GM12864 (cell line): ENCODE measurements around the gene GSTM2.

Experiments used
- DNase-seq: peaks from one replicate; pipeline ENCODE4 v3.0.0-alpha.2; 2011; ENCODE audit warnings: low read depth
- H3K4me3 ChIP-seq: 2 replicates; pipeline ENCODE4 v1.5.1; 2011; ENCODE audit warnings: mild to moderate bottlenecking, low read depth, low read length, control low read depth
- TF ChIP-seq, protein P1 (sequence below): IDR thresholded peaks from 2 replicates; pipeline ENCODE4 v1.5.1; 2011; ENCODE audit warnings: low read depth, mild to moderate bottlenecking, moderate library complexity, low read length, control low read depth, inconsistent platforms; ENCODE audit errors: missing control alignments

GSTM2 gene

DNA sequence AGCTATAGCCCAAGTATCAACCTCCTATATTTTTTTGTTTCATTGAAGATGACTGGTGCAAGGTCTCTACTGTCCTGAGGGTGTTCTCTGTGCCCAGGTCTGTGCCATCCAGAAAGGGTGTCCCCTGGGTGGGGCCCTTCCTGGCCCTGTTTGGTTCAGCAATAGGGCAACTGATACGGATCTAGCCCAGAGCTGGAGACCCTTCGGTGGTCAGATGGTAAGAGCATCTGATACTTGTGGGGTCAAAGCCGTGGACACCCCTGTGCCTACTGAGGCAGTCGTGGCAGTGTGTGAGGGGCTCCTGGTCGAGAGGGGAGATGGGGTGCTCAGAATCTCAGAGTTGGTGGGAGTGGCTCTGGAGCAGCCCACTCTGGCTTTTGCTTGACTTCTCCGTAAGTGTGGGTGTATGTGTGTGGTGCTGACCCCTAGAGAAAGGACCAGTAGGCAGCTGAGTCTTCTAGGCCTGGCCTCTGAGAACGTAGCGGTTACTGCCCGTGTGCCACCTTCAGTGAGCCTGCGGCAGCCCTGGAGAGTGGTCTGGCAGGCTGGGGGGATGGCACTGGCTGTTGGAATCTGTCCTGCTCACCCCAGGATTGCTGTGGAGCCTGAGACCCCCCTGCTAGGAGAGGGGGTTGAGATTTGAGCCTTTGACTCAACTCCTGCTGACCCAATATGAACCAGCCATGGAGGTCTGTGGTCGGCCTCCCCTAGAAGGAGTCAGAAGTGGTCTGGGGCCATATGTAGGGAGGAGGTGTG is 45.5 kb upstream of the GSTM2 start:
- TF ChIP-seq, protein P1, sequence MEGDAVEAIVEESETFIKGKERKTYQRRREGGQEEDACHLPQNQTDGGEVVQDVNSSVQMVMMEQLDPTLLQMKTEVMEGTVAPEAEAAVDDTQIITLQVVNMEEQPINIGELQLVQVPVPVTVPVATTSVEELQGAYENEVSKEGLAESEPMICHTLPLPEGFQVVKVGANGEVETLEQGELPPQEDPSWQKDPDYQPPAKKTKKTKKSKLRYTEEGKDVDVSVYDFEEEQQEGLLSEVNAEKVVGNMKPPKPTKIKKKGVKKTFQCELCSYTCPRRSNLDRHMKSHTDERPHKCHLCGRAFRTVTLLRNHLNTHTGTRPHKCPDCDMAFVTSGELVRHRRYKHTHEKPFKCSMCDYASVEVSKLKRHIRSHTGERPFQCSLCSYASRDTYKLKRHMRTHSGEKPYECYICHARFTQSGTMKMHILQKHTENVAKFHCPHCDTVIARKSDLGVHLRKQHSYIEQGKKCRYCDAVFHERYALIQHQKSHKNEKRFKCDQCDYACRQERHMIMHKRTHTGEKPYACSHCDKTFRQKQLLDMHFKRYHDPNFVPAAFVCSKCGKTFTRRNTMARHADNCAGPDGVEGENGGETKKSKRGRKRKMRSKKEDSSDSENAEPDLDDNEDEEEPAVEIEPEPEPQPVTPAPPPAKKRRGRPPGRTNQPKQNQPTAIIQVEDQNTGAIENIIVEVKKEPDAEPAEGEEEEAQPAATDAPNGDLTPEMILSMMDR, result no peak
- no peak for DNase-seq
- peak overlapping the region; percentile 90; the same call in 1 of the 2 replicates for H3K4me3 ChIP-seq

DNA sequence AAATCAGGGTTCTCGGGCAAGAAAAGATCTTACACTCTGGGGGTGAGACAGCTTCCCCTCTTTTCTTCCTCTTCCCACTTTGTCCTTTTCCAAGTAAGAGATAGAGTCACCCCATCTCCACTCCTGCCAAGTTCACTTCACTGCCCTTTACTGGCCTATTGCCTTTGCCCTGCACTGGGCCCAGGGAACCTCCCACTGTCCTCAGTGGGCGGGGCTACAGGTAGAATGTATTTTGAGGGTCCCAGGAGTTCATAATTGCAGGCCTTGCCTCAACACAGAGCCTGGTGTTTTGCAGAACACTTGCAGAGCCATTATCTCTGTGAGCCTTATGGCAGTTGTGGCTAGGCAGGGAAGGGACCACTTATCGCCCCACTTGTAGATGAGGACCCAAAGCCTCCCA is 45.0 kb upstream of the GSTM2 start:
- TF ChIP-seq, protein P1, result no peak
- DNase-seq, result no peak
- H3K4me3 ChIP-seq, result no peak overlapping the region

DNA sequence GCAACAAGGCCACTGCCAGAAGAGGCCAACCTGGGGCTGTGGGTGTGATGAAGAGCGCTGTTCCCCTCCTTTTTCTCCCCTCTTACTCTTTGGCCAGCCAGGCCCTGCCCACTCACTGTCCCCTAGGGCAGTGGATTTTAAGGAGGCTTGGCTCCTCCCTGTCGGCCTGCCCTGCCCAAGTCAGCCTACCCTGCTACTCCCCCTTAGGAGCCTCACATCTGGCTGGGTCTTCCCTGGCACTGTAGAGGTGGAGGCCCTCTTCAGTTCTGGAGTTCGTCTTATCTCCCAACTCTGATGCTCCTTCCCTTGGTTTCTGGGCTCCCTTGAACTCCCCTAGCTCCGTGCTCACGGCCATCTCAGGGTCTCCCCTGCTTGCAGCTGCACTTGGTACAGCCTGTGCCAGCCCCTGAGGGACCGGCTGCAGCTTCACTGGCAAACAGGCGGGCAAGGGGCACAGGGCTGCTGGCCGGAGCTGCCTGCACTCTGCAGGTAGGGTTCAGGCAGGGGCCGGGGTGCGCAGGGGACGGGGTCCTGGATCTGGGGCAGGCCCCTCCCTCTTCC is 44.2 kb upstream of the GSTM2 start:
- TF ChIP-seq, protein P1, result no peak
- peak overlapping the region; percentile 3; the same call in 1 of the 2 replicates for H3K4me3 ChIP-seq
- no peak for DNase-seq

DNA sequence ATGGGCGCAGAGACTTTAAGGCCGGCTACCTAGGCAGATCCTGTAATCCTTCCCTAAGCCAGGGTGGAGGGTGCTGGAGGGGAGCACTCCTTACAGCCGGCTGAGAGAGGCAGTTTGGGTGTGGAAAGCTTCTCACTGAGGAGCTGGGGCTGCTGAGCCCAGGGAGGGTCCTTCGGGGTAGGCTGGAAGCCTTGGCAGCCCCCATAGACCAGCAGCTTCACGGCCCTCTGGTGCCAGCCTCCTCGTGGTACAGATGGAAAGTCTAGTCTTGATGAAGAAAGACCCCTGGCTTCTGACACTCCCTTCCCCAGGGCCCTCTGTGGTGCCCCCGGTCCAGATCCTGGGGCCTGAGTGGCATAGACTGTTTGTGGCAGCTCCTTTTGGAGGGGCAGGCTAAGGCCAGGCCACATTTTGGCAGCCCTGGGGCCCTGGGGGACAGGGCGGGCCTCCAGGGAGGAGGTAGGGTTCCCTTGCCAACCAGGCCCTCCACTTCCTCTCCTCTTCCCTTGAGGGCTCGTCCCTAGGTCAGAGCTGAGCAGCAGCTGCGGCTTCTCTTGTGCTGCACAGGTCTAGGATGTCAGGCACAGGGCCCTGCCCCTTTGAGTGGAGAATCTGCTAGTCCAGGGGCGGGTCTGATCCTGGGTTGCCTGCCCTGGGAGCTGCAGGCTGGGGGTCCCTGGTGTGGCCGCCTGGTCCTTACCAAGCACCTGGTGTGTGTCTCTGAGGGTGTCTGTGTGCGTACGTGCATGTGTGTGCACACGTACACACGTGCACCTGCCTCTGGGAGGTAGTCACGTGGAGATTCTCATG is 43.5 kb upstream of the GSTM2 start:
- peak overlapping the region; percentile 9; the same call in 1 of the 2 replicates for H3K4me3 ChIP-seq
- TF ChIP-seq, protein P1, result no peak

DNA sequence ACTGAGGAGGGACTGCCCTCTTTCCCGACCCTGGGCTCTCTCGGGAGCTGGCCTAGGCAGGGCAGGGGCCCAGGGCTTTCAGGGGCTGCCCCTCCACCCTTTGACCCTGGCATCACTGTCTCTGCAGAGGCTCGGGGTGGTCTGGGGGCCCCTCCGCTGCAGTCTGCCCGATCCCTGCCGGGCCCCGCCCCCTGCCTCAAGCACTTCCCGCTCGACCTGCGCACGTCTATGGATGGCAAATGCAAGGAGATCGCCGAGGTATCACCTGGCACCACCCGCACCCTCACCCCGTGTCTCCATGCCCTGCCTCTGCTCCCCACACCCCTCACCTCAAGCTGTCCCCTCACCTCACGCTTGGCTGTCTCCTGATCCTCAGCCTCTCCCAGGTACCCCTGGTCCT is 42.7 kb upstream of the GSTM2 start:
- TF ChIP-seq, protein P1, result no peak
- no peak overlapping the region for H3K4me3 ChIP-seq
- no peak for DNase-seq

More for the DNA sequence above, 43.5 kb upstream of the GSTM2 start:
- no peak for DNase-seq

DNA sequence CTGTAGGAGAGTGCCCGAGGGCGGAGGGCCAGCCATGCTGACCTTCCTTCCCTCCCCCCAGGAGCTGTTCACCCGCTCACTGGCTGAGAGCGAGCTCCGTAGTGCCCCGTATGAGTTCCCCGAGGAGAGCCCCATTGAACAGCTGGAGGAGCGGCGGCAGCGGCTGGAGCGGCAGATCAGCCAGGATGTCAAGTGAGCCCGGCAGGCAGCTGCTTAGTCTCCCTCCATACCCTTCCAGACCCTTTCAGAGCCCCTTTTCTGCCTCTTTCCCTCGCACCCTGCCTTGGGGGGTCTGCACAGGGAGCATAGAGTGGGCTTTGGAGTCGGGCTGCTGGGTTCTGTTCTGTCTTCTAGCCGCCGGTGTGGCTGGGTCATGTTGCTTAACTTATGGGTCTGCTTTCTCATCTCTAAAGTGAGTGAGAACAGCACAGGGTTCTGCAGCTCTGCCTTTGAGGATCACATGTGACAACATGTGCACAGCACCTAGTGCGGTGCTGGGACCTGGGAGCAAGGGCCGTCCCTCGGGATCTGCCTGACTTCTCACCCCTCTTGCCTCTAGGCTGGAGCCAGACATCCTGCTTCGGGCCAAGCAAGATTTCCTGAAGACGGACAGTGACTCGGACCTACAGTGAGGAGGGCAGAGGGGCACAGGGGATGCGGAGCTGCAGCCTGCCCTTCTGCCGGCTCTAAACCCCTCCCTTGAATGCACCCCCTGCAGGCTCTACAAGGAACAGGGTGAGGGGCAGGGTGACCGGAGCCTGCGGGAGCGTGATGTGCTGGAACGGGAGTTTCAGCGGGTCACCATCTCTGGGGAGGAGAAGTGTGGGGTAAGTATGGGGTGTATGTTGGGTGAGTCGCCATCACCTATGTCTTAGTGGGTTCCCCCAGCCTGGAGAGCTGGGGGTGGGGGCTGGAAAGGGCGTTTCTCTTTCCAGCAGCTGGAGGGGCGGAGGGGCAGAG is 42.0 kb upstream of the GSTM2 start:
- TF ChIP-seq, protein P1, result no peak
- H3K4me3 ChIP-seq, result no peak overlapping the region
- no peak for DNase-seq
